ENCODE data around the gene HBD. TPM values are rescaled to one million over a fixed set of nuclear protein-coding genes. Genes with fewer than 3 reads are reported as not detected.
"Not testable (repeated sequence)": the region's sequence is repeated elsewhere in the genome, so short reads cannot be mapped to it uniquely, and the experiment has no call there.

The HBD gene
- not detected for total RNA-seq

GRCh38 chr11:5234381-5234834 is at the start of gene HBD:
Gene HBD (minus strand): TSS chr11:5234483. CDS start chr11:5234433, 50 bp downstream.
- no peak for FAIRE-seq
- DNase-seq (ENCODE audit: low spot score in 2 of 2), result no peak

- DNase-seq (ENCODE audit: low spot score in 2 of 2) (no peak), FAIRE-seq (no peak)
These were observed 49.6 kb upstream of the HBD start for GRCh38 chr11:5283882-5284281.

- DNase-seq (ENCODE audit: low spot score in 2 of 2), result no peak
- FAIRE-seq, result no peak
These were observed 48.8 kb upstream of the HBD start for GRCh38 chr11:5283086-5283485.

GRCh38 chr11:5282628-5283027 is 48.3 kb upstream of the HBD start:
- DNase-seq (ENCODE audit: low spot score in 2 of 2) (no peak), FAIRE-seq (no peak)

GRCh38 chr11:5281596-5281995 is 47.3 kb upstream of the HBD start:
- DNase-seq (ENCODE audit: low spot score in 2 of 2), result no peak

GRCh38 chr11:5280582-5281102 is 46.4 kb upstream of the HBD start:
- FAIRE-seq (no peak), DNase-seq (ENCODE audit: low spot score in 2 of 2) (peak in 1 of 2 donors; percentile 23)

More at GRCh38 chr11:5281596-5281995, 47.3 kb upstream of the HBD start:
- no peak for FAIRE-seq

GRCh38 chr11:5279471-5280090 is 45.3 kb upstream of the HBD start:
- no peak for DNase-seq (ENCODE audit: low spot score in 2 of 2)

GRCh38 chr11:5277807-5278382 is 43.6 kb upstream of the HBD start:
- DNase-seq (ENCODE audit: low spot score in 2 of 2), result no peak
- FAIRE-seq, result no peak

More at GRCh38 chr11:5279471-5280090, 45.3 kb upstream of the HBD start:
- FAIRE-seq, result no peak

GRCh38 chr11:5276697-5277096 is 42.4 kb upstream of the HBD start:
- FAIRE-seq (no peak), DNase-seq (ENCODE audit: low spot score in 2 of 2) (no peak)

GRCh38 chr11:5275369-5276110 is 41.3 kb upstream of the HBD start:
- no peak for DNase-seq (ENCODE audit: low spot score in 2 of 2)
- no peak for FAIRE-seq

GRCh38 chr11:5274395-5274794 is 40.1 kb upstream of the HBD start:
- FAIRE-seq (no peak), DNase-seq (ENCODE audit: low spot score in 2 of 2) (no peak)

GRCh38 chr11:5272395-5273017 is 38.2 kb upstream of the HBD start:
- DNase-seq (ENCODE audit: low spot score in 2 of 2), result no peak
- no peak for FAIRE-seq

GRCh38 chr11:5269715-5270147 is 35.4 kb upstream of the HBD start, which contains the start of gene HBE1:
Gene HBE1 (minus strand): TSS chr11:5269945. CDS start chr11:5269890, 55 bp downstream.
- DNase-seq (ENCODE audit: low spot score in 2 of 2), result no peak
- no peak for FAIRE-seq

GRCh38 chr11:5267033-5267563 is 32.8 kb upstream of the HBD start:
- no peak for DNase-seq (ENCODE audit: low spot score in 2 of 2)
- no peak for FAIRE-seq

- FAIRE-seq, result no peak
These were observed 32.3 kb upstream of the HBD start for GRCh38 chr11:5266609-5267008.

GRCh38 chr11:5265832-5266231 is 31.5 kb upstream of the HBD start:
- DNase-seq (ENCODE audit: low spot score in 2 of 2), result no peak
- no peak for FAIRE-seq

More at GRCh38 chr11:5266609-5267008, 32.3 kb upstream of the HBD start:
- no peak for DNase-seq (ENCODE audit: low spot score in 2 of 2)

GRCh38 chr11:5258543-5259262 is 24.4 kb upstream of the HBD start:
- FAIRE-seq, result no peak
- DNase-seq (ENCODE audit: low spot score in 2 of 2), result no peak

- no peak for FAIRE-seq
- no peak for DNase-seq (ENCODE audit: low spot score in 2 of 2)
These were observed 23.0 kb upstream of the HBD start for GRCh38 chr11:5257296-5257695.

GRCh38 chr11:5254646-5255413 is 20.5 kb upstream of the HBD start, which contains the start of gene HBG2:
Gene HBG2 (minus strand): TSS chr11:5254781. CDS start chr11:5254728, 53 bp downstream.
- not testable (repeated sequence) for DNase-seq (ENCODE audit: low spot score in 2 of 2); FAIRE-seq

Data from frontal cortex (tissue), 4 donors.